ENCODE measurements around the gene TXLNA. TPM values are rescaled to one million over a fixed set of nuclear protein-coding genes. Genes with fewer than 3 reads are reported as not detected.
A peak's percentile ranks its signal among the peaks of the same experiment; 100 is the strongest.

TXLNA gene
- polyA plus RNA-seq, 1 donor: 33.7 TPM

- no peaks in the 10 kb centered on the region for H3K36me3 ChIP-seq (ENCODE audit: control insufficient read depth, insufficient read depth, low read length)
- H3K9me3 ChIP-seq (ENCODE audit: control insufficient read depth, low read depth, low read length): peaks cover 4% of the 10 kb centered on the region
- H3K4me1 ChIP-seq (ENCODE audit: control insufficient read depth, insufficient read depth, low read length): peaks cover 22% of the 10 kb centered on the region
- peak in 1 of 2 donors; percentile 20 for DNase-seq
- H3K4me3 ChIP-seq (ENCODE audit: low read length): no peak within 1 kb of the TSS
- no peaks in the 10 kb centered on the region for H3K27me3 ChIP-seq (ENCODE audit: control insufficient read depth, insufficient read depth, low read length)
- H3K27ac ChIP-seq (ENCODE audit: low read length): no peak within 1 kb of the TSS
- WGBS (ENCODE audit: insufficient coverage, low lambda C conversion rate): no CpG with 5 or more reads among the region's 3 CpGs
These were observed 67.4 kb downstream of the TXLNA start, which contains the start of gene FAM167B for GRCh38 chr1:32246888-32247273. Gene FAM167B, plus strand, starts transcription at chr1:32247222. Its CDS starts 200 bp downstream, at chr1:32247422.

- no peaks in the 10 kb centered on the region for H3K27me3 ChIP-seq (ENCODE audit: control insufficient read depth, insufficient read depth, low read length)
- H3K27ac ChIP-seq (ENCODE audit: low read length): no peak overlapping the region
- DNase-seq: no peak
- H3K9me3 ChIP-seq (ENCODE audit: control insufficient read depth, low read depth, low read length): peaks cover 4% of the 10 kb centered on the region
- H3K4me3 ChIP-seq (ENCODE audit: low read length): no peak overlapping the region
- peaks cover 22% of the 10 kb centered on the region for H3K4me1 ChIP-seq (ENCODE audit: control insufficient read depth, insufficient read depth, low read length)
- no CpG with 5 or more reads among the region's 12 CpGs for WGBS (ENCODE audit: insufficient coverage, low lambda C conversion rate)
- H3K36me3 ChIP-seq (ENCODE audit: control insufficient read depth, insufficient read depth, low read length): no peaks in the 10 kb centered on the region
These were observed 68.0 kb downstream of the TXLNA start for GRCh38 chr1:32247452-32247851.

Other genes starting within 250 kb of the TXLNA start
- 188 TPM for gene PTP4A2, start 241.3 kb upstream of the TXLNA start, polyA plus RNA-seq
- 130 TPM for gene KHDRBS1, start 165.8 kb upstream of the TXLNA start, polyA plus RNA-seq
- 14.9 TPM for gene TMEM39B, start 106.7 kb upstream of the TXLNA start, polyA plus RNA-seq
- gene KPNA6, start 71.6 kb upstream of the TXLNA start, polyA plus RNA-seq: 25.3 TPM
- 13.3 TPM for gene CCDC28B, start 20.9 kb downstream of the TXLNA start, polyA plus RNA-seq
- 5.5 TPM for gene IQCC, start 26.0 kb downstream of the TXLNA start, polyA plus RNA-seq
- gene DCDC2B, start 29.4 kb downstream of the TXLNA start, polyA plus RNA-seq: 0.54 TPM
- gene TMEM234, start 42.7 kb downstream of the TXLNA start, polyA plus RNA-seq: 22.0 TPM
- gene EIF3I, start 42.7 kb downstream of the TXLNA start, polyA plus RNA-seq: 156 TPM
- 2.8 TPM for gene FAM167B, start 67.5 kb downstream of the TXLNA start, polyA plus RNA-seq
- 4.2 TPM for gene LCK, start 71.6 kb downstream of the TXLNA start, polyA plus RNA-seq
- gene HDAC1, start 112.4 kb downstream of the TXLNA start, polyA plus RNA-seq: 153 TPM
- gene MARCKSL1, start 156.6 kb downstream of the TXLNA start, polyA plus RNA-seq: 139 TPM
- 12.2 TPM for gene FAM229A, start 182.8 kb downstream of the TXLNA start, polyA plus RNA-seq
- gene TSSK3, start 182.9 kb downstream of the TXLNA start, polyA plus RNA-seq: 6.1 TPM
- gene BSDC1, start 214.8 kb downstream of the TXLNA start, polyA plus RNA-seq: 57.2 TPM